Measurements from ENCODE around the gene NEO1.

DNA sequence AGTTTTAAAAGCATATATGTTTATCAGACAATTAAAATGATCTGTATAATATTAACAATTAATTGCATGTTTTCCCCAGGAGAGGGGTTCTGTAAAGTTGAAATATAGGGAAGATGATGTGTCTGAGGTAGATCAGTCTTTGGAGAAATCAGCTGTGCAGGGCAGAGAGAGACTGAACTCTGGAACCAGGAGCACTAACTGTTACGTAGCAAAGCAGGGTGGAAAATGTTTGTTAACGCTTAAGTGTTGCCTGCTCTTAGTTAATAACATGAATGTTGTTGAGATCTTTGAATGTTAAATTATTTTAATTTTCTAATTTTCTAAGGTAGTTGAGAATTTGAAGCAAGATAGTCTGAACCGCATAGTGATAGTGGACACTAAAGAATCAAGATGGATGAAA is 57.5 kb downstream of the NEO1 start:
- TF ChIP-seq, protein P1, sequence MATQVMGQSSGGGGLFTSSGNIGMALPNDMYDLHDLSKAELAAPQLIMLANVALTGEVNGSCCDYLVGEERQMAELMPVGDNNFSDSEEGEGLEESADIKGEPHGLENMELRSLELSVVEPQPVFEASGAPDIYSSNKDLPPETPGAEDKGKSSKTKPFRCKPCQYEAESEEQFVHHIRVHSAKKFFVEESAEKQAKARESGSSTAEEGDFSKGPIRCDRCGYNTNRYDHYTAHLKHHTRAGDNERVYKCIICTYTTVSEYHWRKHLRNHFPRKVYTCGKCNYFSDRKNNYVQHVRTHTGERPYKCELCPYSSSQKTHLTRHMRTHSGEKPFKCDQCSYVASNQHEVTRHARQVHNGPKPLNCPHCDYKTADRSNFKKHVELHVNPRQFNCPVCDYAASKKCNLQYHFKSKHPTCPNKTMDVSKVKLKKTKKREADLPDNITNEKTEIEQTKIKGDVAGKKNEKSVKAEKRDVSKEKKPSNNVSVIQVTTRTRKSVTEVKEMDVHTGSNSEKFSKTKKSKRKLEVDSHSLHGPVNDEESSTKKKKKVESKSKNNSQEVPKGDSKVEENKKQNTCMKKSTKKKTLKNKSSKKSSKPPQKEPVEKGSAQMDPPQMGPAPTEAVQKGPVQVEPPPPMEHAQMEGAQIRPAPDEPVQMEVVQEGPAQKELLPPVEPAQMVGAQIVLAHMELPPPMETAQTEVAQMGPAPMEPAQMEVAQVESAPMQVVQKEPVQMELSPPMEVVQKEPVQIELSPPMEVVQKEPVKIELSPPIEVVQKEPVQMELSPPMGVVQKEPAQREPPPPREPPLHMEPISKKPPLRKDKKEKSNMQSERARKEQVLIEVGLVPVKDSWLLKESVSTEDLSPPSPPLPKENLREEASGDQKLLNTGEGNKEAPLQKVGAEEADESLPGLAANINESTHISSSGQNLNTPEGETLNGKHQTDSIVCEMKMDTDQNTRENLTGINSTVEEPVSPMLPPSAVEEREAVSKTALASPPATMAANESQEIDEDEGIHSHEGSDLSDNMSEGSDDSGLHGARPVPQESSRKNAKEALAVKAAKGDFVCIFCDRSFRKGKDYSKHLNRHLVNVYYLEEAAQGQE (IDR thresholded peaks at IDR 0.05; ENCODE audit: insufficient read depth in 1 of 2, low read depth in 2 of 2, low read length in 2 of 2) = no peak
- TF ChIP-seq SIN3A (IDR thresholded peaks at IDR 0.05; ENCODE audit: borderline replicate concordance, insufficient read depth, low read length) (no peak), TAF1 (IDR thresholded peaks at IDR 0.05; ENCODE audit: borderline replicate concordance, insufficient read depth, low read length) (no peak), POLR2AphosphoS5 (IDR thresholded peaks at IDR 0.05; ENCODE audit: low read depth, low read length) (no peak), FOXP2 (optimal IDR thresholded peaks at IDR 0.05; ENCODE audit: borderline replicate concordance, extremely low read depth, extremely low read length, insufficient read depth) (no peak)

Measured in PFSK-1 (cell line).